Endodermal cell (in vitro differentiated cells): ENCODE data around the gene PARD6G. TPM values are rescaled to one million over a fixed set of nuclear protein-coding genes. Genes with fewer than 3 reads are reported as not detected.

Source experiments
- DNase-seq: peaks from one replicate; pipeline ENCODE4 v3.0.0-alpha.2; 2017
- H3K27ac ChIP-seq: 2 replicates; pipeline ENCODE4 v1.5.1; 2013; ENCODE audit warnings: mild to moderate bottlenecking, low read depth, low read length, moderate library complexity
- H3K27me3 ChIP-seq: 2 replicates; pipeline ENCODE4 v1.6.1; 2013; ENCODE audit warnings: mild to moderate bottlenecking, low read length, moderate library complexity; ENCODE audit not compliant: insufficient read depth, control insufficient read depth, poor library complexity, severe bottlenecking
- H3K36me3 ChIP-seq: 2 replicates; pipeline ENCODE4 v1.7.0; 2013; ENCODE audit warnings: mild to moderate bottlenecking, low read length, moderate library complexity; ENCODE audit not compliant: control insufficient read depth, insufficient read depth
- H3K4me1 ChIP-seq: one replicate; pipeline ENCODE4 v1.7.0; 2013; ENCODE audit warnings: low read length; ENCODE audit not compliant: control insufficient read depth, insufficient read depth
- H3K4me3 ChIP-seq: 2 replicates; pipeline ENCODE4 v1.5.1; 2013; ENCODE audit warnings: mild to moderate bottlenecking, low read length, moderate library complexity
- H3K9ac ChIP-seq: 2 replicates; pipeline ENCODE4 v1.6.1; 2013; ENCODE audit warnings: mild to moderate bottlenecking, low read length, moderate library complexity; ENCODE audit not compliant: poor library complexity, severe bottlenecking; ENCODE audit errors: extremely low read depth
- H3K9me3 ChIP-seq: 2 replicates; pipeline ENCODE4 v1.6.1; 2013; ENCODE audit warnings: mild to moderate bottlenecking, low read length, moderate library complexity; ENCODE audit not compliant: control insufficient read depth
- H3K27ac Mint-ChIP-seq: 2 replicates; pipeline ENCODE4 v1.8.0; 2020; ENCODE audit warnings: mixed read lengths
- H3K27me3 Mint-ChIP-seq: 2 replicates; pipeline ENCODE4 v1.8.0; 2021; ENCODE audit warnings: mild to moderate bottlenecking, mixed read lengths; ENCODE audit not compliant: insufficient read depth
- H3K36me3 Mint-ChIP-seq: 2 replicates; pipeline ENCODE4 v1.8.0; 2020; ENCODE audit warnings: low read depth, mixed read lengths
- H3K4me1 Mint-ChIP-seq: 2 replicates; pipeline ENCODE4 v1.8.0; 2020; ENCODE audit warnings: mixed read lengths
- H3K4me3 Mint-ChIP-seq: 2 replicates; pipeline ENCODE4 v1.8.0; 2020; ENCODE audit warnings: mild to moderate bottlenecking, moderate library complexity, mixed read lengths
- H3K9me3 Mint-ChIP-seq: 2 replicates; pipeline ENCODE4 v1.8.0; 2020; ENCODE audit warnings: mild to moderate bottlenecking, mixed read lengths
- CTCF ChIP-seq: fragments of 200-600 bp; sonication (generic); conservative IDR thresholded peaks from 2 replicates; pipeline ENCODE4 v1.5.0; 2021; ENCODE audit warnings: antibody characterized with exemption, mild to moderate bottlenecking
- WGBS, 2 experiments: methylation state at CpG; one replicate each; pipeline versions ENCODE4 v1.1.5 to v1.1.7; 2013; ENCODE audit warnings: missing lambda C conversion rate in 2 of 2, mixed read lengths in 1 of 2; ENCODE audit not compliant: insufficient coverage in 1 of 2, insufficient read length in 1 of 2; 5-methylcytosine and 5-hydroxymethylcytosine counted together
- total RNA-seq, 2 donors: library from RNA; stranded (reverse); fragmentation: NEBNext Ultra II Directional in 1 of 2; extraction: Animal tissue kit (Norgen Biotek cat#: 25700) in 1 of 2; gene quantifications; 2 replicates in 1 of 2; 3 replicates in 1 of 2; pipeline ENCODE4 v1.2.1, GENCODE V29; 2021

The PARD6G gene
- total RNA-seq, 2 donors from 2014 or later, result 15.4 to 17.3 TPM

DNA sequence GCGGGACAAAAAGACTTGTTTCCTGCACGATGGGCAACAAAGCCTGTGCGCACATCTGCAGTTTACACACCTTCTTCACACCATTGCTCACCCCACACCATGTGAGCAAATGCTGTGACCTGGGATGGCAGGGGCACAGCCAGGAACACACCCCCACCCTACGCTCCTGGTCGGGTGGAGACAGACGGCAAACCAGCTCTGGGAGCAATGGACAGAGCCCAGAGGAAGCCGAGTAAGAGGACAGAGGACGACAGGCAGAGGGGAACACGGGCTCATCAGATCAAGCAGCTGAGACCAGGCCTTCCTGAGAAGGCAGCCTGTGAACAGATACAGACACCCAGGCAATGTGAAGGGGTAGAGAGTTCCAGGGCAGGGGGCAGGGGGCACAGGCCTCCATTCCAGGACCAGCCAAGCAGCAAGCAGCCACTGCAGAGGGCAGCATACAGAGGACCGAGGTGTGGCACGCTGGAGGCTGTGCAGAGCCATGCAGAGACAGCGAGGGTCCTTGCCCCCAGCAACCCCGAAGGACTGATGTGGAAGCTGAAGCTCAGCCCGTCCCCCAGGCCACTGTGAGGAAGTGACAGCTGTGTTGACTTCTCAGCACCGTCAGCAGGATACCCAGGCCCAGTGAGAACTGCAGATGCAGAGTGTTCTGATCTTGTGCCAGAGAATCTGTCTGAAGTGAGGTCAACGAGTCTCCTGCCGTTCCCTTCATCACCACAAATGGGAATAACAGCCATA is 46.2 kb downstream of the PARD6G start:
- Histone ChIP-seq H3K9ac (no peak overlapping the region), H3K9me3 (no peaks in the 10 kb centered on the region), H3K36me3 (no peaks in the 10 kb centered on the region), H3K4me1 (peaks cover 3% of the 10 kb centered on the region), H3K27ac (peak overlapping the region; percentile 22), H3K4me3 (no peak overlapping the region), H3K27me3 (no peaks in the 10 kb centered on the region)
- no peak for TF ChIP-seq CTCF
- Mint-ChIP-seq H3K27ac (no peak overlapping the region), H3K27me3 (no peaks in the 10 kb centered on the region), H3K9me3 (no peaks in the 10 kb centered on the region), H3K4me3 (no peak overlapping the region), H3K36me3 (no peaks in the 10 kb centered on the region), H3K4me1 (peaks cover 17% of the 10 kb centered on the region)
- peak; percentile 64 for DNase-seq
- 77 to 81% methylated on average over 10 to 17 of the region's 17 CpGs for WGBS, 2 experiments

GRCh38 chr18:80200171-80200931 is 47.0 kb downstream of the PARD6G start:
- Histone ChIP-seq H3K27me3 (no peaks in the 10 kb centered on the region), H3K27ac (no peak overlapping the region), H3K4me1 (peaks cover 3% of the 10 kb centered on the region), H3K36me3 (no peaks in the 10 kb centered on the region), H3K9me3 (no peaks in the 10 kb centered on the region), H3K9ac (no peak overlapping the region), H3K4me3 (no peak overlapping the region)
- Mint-ChIP-seq H3K9me3 (no peaks in the 10 kb centered on the region), H3K27ac (peak overlapping the region; percentile 27), H3K4me3 (no peak overlapping the region), H3K4me1 (peaks cover 17% of the 10 kb centered on the region), H3K36me3 (no peaks in the 10 kb centered on the region), H3K27me3 (no peaks in the 10 kb centered on the region)
- 77 to 80% methylated on average over 13 to 17 of the region's 17 CpGs for WGBS, 2 experiments
- peak; percentile 59 for TF ChIP-seq CTCF
- DNase-seq, result peak; percentile 77

- no peak overlapping the region for H3K27ac ChIP-seq
- no peak for DNase-seq
- WGBS, 2 experiments, result 91 to 94% methylated on average over 9 to 15 of the region's 15 CpGs
- Mint-ChIP-seq H3K36me3 (no peaks in the 10 kb centered on the region), H3K9me3 (no peaks in the 10 kb centered on the region), H3K4me3 (no peak overlapping the region), H3K27ac (no peak overlapping the region), H3K27me3 (no peaks in the 10 kb centered on the region), H3K4me1 (peaks cover 17% of the 10 kb centered on the region)
- H3K36me3 ChIP-seq, result no peaks in the 10 kb centered on the region
- no peak for TF ChIP-seq CTCF
- H3K4me3 ChIP-seq, result no peak overlapping the region
- H3K4me1 ChIP-seq, result peaks cover 3% of the 10 kb centered on the region
- H3K9me3 ChIP-seq, result no peaks in the 10 kb centered on the region
- H3K9ac ChIP-seq, result no peak overlapping the region
- H3K27me3 ChIP-seq, result no peaks in the 10 kb centered on the region
Observed at GRCh38 chr18:80198994-80199748, 48.1 kb downstream of the PARD6G start.
